ENCODE data around the gene TPSB2.
"Not testable (repeated sequence)": the region's sequence is repeated elsewhere in the genome, so short reads cannot be mapped to it uniquely, and the experiment has no call there.

- TF ChIP-seq, protein P1, sequence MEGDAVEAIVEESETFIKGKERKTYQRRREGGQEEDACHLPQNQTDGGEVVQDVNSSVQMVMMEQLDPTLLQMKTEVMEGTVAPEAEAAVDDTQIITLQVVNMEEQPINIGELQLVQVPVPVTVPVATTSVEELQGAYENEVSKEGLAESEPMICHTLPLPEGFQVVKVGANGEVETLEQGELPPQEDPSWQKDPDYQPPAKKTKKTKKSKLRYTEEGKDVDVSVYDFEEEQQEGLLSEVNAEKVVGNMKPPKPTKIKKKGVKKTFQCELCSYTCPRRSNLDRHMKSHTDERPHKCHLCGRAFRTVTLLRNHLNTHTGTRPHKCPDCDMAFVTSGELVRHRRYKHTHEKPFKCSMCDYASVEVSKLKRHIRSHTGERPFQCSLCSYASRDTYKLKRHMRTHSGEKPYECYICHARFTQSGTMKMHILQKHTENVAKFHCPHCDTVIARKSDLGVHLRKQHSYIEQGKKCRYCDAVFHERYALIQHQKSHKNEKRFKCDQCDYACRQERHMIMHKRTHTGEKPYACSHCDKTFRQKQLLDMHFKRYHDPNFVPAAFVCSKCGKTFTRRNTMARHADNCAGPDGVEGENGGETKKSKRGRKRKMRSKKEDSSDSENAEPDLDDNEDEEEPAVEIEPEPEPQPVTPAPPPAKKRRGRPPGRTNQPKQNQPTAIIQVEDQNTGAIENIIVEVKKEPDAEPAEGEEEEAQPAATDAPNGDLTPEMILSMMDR (IDR thresholded peaks at IDR 0.05): not testable (repeated sequence)
- TF ChIP-seq POLR2AphosphoS5 (IDR thresholded peaks at IDR 0.05): not testable (repeated sequence)
Measured at GRCh38 chr16:1243363-1243762, 13.4 kb upstream of the TPSB2 start.
